SU-DHL-6 (cell line): ENCODE data around the gene ZFP42.
"Not testable (repeated sequence)": the region's sequence is repeated elsewhere in the genome, so short reads cannot be mapped to it uniquely, and the experiment has no call there.

Source experiments
- H2AFZ ChIP-seq: fragments of 200-600 bp; sonication (generic); 2 replicates; pipeline ENCODE4 v1.6.1; 2014; ENCODE audit warnings: low read depth, mild to moderate bottlenecking, moderate library complexity, mixed read lengths, antibody characterized with exemption, low read length; ENCODE audit not compliant: severe bottlenecking
- H3F3A ChIP-seq: fragments of 200-600 bp; shearing (Covaris generic); 2 replicates; pipeline ENCODE4 v1.6.0; 2016; ENCODE audit warnings: antibody characterized with exemption, mild to moderate bottlenecking; ENCODE audit not compliant: insufficient read depth
- H3K27ac ChIP-seq: fragments of 200-600 bp; sonication (generic); 2 replicates; pipeline ENCODE4 v1.5.1; 2016; ENCODE audit warnings: low read depth, mild to moderate bottlenecking, low read length, moderate library complexity, mixed read lengths
- H3K27me3 ChIP-seq: fragments of 200-600 bp; sonication (generic), shearing (Covaris generic); 2 replicates; pipeline ENCODE4 v1.6.0; 2014; ENCODE audit warnings: mild to moderate bottlenecking, low read length
- H3K36me3 ChIP-seq: fragments of 200-600 bp; sonication (generic); 2 replicates; pipeline ENCODE4 v1.6.1; 2014; ENCODE audit warnings: mild to moderate bottlenecking, low read length, mixed read lengths
- H3K4me2 ChIP-seq: fragments of 300-600, 200-600 bp; shearing (Covaris generic), sonication (generic); 2 replicates; pipeline ENCODE4 v1.6.0; 2014; ENCODE audit warnings: low read length, low read depth, mild to moderate bottlenecking; ENCODE audit not compliant: poor library complexity, severe bottlenecking
- H3K4me3 ChIP-seq: fragments of 200-600 bp; sonication (generic); 2 replicates; pipeline ENCODE4 v1.5.1; 2014; ENCODE audit warnings: antibody characterized with exemption, low read length, mild to moderate bottlenecking, mixed read lengths; ENCODE audit not compliant: insufficient read depth, poor library complexity, severe bottlenecking
- H3K79me2 ChIP-seq: fragments of 200-600 bp; sonication (generic); 2 replicates; pipeline ENCODE4 v1.6.1; 2014; ENCODE audit warnings: mild to moderate bottlenecking, low read length, moderate library complexity; ENCODE audit not compliant: insufficient read depth
- H3K9ac ChIP-seq: fragments of 200-600 bp; sonication (generic); 2 replicates; pipeline ENCODE4 v1.7.0; 2014; ENCODE audit warnings: mild to moderate bottlenecking, low read length
- H3K9me2 ChIP-seq: fragments of 200-600 bp; sonication (generic); replicated peaks from 2 replicates; pipeline ENCODE4 v1.6.1; 2014; ENCODE audit warnings: low read length; ENCODE audit not compliant: insufficient read depth
- H3K9me3 ChIP-seq: fragments of 200-600 bp; sonication (generic); 2 replicates; pipeline ENCODE4 v1.6.1; 2014; ENCODE audit warnings: low read length, mixed read lengths; ENCODE audit not compliant: insufficient read depth
- H4K20me1 ChIP-seq: fragments of 200-600 bp; sonication (generic); 2 replicates; pipeline ENCODE4 v1.6.1; 2014; ENCODE audit warnings: low read depth, mild to moderate bottlenecking, antibody characterized with exemption, low read length, moderate library complexity, mixed read lengths
- EZH2phosphoT487 ChIP-seq: fragments of 200-600 bp; sonication (generic), shearing (Covaris generic); conservative IDR thresholded peaks from 2 replicates; pipeline ENCODE4 v1.6.1; 2018; ENCODE audit warnings: mild to moderate bottlenecking, antibody characterized with exemption, low read length, moderate library complexity, mixed read lengths
- TF ChIP-seq, protein P1 (sequence below): fragments of 200-600 bp; sonication (generic); IDR thresholded peaks from one replicate; pipeline ENCODE4 v1.5.1; 2017; ENCODE audit warnings: antibody characterized with exemption, mild to moderate bottlenecking, low read length, moderate library complexity; ENCODE audit not compliant: insufficient read depth, poor library complexity, severe bottlenecking

Gene ZFP42

DNA sequence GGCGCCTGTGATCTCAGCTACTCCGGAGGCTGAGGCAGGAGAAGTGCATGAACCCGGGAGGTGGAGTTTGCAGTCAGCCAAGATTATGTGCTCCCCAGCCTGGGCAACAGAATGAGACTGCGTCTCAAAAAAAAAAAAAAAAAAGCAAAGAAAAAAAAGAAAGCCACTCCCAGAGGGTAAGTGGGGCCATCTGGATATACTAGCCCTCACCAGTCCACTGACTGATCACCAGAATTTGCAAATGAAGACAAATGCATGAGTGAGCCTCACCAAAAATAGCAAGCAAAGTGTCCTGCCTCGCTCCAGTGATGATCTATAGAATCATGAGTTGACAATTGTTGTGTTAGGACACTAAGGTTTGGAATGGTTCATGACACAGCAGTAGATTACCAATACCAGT, 47.6 kb downstream of the ZFP42 start:
- Histone ChIP-seq H2AFZ (no peak overlapping the region), H3K4me3 (no peak overlapping the region), H3F3A (no peaks in the 10 kb centered on the region), H3K36me3 (no peaks in the 10 kb centered on the region), H4K20me1 (no peaks in the 10 kb centered on the region), H3K9me2 (no peaks in the 10 kb centered on the region), H3K9ac (no peak overlapping the region), H3K27me3 (no peaks in the 10 kb centered on the region), H3K79me2 (no peaks in the 10 kb centered on the region), H3K4me2 (no peak overlapping the region), H3K27ac (no peak overlapping the region), H3K9me3 (no peaks in the 10 kb centered on the region)
- no peak for TF ChIP-seq EZH2phosphoT487
- TF ChIP-seq, protein P1, sequence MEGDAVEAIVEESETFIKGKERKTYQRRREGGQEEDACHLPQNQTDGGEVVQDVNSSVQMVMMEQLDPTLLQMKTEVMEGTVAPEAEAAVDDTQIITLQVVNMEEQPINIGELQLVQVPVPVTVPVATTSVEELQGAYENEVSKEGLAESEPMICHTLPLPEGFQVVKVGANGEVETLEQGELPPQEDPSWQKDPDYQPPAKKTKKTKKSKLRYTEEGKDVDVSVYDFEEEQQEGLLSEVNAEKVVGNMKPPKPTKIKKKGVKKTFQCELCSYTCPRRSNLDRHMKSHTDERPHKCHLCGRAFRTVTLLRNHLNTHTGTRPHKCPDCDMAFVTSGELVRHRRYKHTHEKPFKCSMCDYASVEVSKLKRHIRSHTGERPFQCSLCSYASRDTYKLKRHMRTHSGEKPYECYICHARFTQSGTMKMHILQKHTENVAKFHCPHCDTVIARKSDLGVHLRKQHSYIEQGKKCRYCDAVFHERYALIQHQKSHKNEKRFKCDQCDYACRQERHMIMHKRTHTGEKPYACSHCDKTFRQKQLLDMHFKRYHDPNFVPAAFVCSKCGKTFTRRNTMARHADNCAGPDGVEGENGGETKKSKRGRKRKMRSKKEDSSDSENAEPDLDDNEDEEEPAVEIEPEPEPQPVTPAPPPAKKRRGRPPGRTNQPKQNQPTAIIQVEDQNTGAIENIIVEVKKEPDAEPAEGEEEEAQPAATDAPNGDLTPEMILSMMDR: no peak

DNA sequence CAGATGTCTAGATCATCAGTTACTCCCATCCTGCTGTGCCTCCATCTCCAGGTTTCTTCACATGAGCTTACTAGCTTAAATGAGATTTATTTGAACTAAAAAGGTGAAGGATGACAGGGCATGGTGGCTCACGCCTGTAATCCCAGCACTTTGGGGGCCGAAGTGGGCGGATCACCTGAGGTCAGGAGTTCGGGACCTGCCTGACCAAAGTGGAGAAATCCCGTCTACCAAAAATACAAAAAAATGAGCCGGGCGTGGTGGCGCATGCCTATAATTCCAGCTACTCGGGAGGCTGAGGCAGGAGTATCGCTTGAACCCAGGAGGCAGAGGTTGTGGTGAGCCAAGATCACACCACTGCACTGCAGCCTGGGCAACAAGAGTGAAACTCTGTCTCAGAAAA, 49.9 kb downstream of the ZFP42 start:
- H3K9ac ChIP-seq, H3K27ac ChIP-seq, H3K9me3 ChIP-seq, H4K20me1 ChIP-seq, H3K4me3 ChIP-seq, H3K4me2 ChIP-seq, H2AFZ ChIP-seq, H3K79me2 ChIP-seq, H3K27me3 ChIP-seq, H3K9me2 ChIP-seq, H3K36me3 ChIP-seq, H3F3A ChIP-seq: not testable (repeated sequence)

DNA sequence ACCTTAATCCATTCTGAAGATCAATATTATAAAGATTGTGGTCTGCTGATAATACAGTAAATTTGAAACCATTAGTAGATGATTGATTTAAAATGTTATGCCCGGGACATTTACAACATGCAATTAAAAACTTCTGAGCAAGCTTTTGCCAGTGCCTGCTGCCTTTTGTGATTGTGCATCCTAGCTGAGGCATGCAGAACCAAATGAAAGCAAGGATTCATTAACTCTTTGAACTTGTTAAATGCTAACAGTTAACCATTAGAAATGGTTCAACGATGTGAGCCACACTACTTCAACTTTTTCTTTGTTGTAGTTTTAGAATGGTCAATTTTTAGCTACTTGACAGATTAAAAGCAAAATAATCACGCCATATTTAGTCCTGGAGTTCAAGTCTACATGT, 51.1 kb downstream of the ZFP42 start:
- Histone ChIP-seq H3K27me3 (no peaks in the 10 kb centered on the region), H4K20me1 (no peaks in the 10 kb centered on the region), H2AFZ (no peak overlapping the region), H3K36me3 (no peaks in the 10 kb centered on the region), H3K9me2 (no peaks in the 10 kb centered on the region), H3K4me2 (no peak overlapping the region), H3K27ac (no peak overlapping the region), H3K9ac (no peak overlapping the region), H3K4me3 (no peak overlapping the region), H3K79me2 (no peaks in the 10 kb centered on the region), H3K9me3 (no peaks in the 10 kb centered on the region), H3F3A (no peaks in the 10 kb centered on the region)
- TF ChIP-seq, protein P1: no peak
- no peak for TF ChIP-seq EZH2phosphoT487

GRCh38 chr4:188053302-188053701, 57.7 kb downstream of the ZFP42 start:
- Histone ChIP-seq H3K4me3 (no peak overlapping the region), H3K4me2 (no peak overlapping the region), H3K27ac (no peak overlapping the region), H3K9me2 (no peaks in the 10 kb centered on the region), H3K79me2 (no peaks in the 10 kb centered on the region), H3K9ac (no peak overlapping the region), H3K27me3 (no peaks in the 10 kb centered on the region), H4K20me1 (no peaks in the 10 kb centered on the region), H3F3A (no peaks in the 10 kb centered on the region), H3K36me3 (no peaks in the 10 kb centered on the region), H3K9me3 (no peaks in the 10 kb centered on the region), H2AFZ (no peak overlapping the region)
- TF ChIP-seq EZH2phosphoT487: no peak
- TF ChIP-seq, protein P1: no peak
